Esophagus squamous epithelium (tissue), 5 donors: ENCODE data around the gene MAST3. TPM values are rescaled to one million over a fixed set of nuclear protein-coding genes. Genes with fewer than 3 reads are reported as not detected.
"Not testable (repeated sequence)": the region's sequence is repeated elsewhere in the genome, so short reads cannot be mapped to it uniquely, and the experiment has no call there.

Experiments used
- DNase-seq: peaks from one replicate; lab custom pipeline; 2025; lab: John Stamatoyannopoulos, UW
- H3K27ac ChIP-seq, 4 donors: fragments of 200-600 bp; sonication (generic); one replicate each; pipeline ENCODE4 v1.5.1; 2016 to 2019; ENCODE audit warnings: mild to moderate bottlenecking in 1 of 4
- H3K27me3 ChIP-seq, 4 donors: fragments of 200-600 bp; sonication (generic); 1 replicate in 3 of 4; 2 replicates in 1 of 4; pipeline versions ENCODE4 v1.5.1 to v1.6.0; 2017 to 2021; ENCODE audit warnings: antibody characterized with exemption in 1 of 4
- H3K36me3 ChIP-seq, 3 donors: fragments of 200-600 bp; sonication (generic); one replicate each; pipeline ENCODE4 v1.5.1; 2016 to 2019
- H3K4me1 ChIP-seq, 3 donors: fragments of 200-600 bp; sonication (generic); one replicate each; pipeline ENCODE4 v1.5.1; 2017 to 2019
- H3K4me3 ChIP-seq, 4 donors: fragments of 200-600 bp; sonication (generic); 1 replicate in 3 of 4; 2 replicates in 1 of 4; pipeline ENCODE4 v1.5.1; 2016 to 2019; ENCODE audit warnings: mild to moderate bottlenecking in 2 of 4, moderate library complexity in 1 of 4
- H3K9me3 ChIP-seq, 3 donors: fragments of 200-600 bp; sonication (generic); one replicate each; pipeline ENCODE4 v1.5.1; 2016 to 2019
- CTCF ChIP-seq, 6 experiments: fragments of 450-650 bp in 4 of 6; fragments of 200-600 bp in 2 of 6; sonication (generic) in 2 of 6; IDR thresholded peaks; one replicate each; pipeline ENCODE4 v1.5.1; 2016 to 2019; ENCODE audit warnings: antibody characterized with exemption in 6 of 6, mild to moderate bottlenecking in 4 of 6, moderate library complexity in 4 of 6
- POLR2A ChIP-seq, 4 donors: fragments of 450-650 bp; IDR thresholded peaks; one replicate each; pipeline ENCODE4 v1.6.1; 2017; ENCODE audit warnings: antibody characterized with exemption in 4 of 4, mild to moderate bottlenecking in 4 of 4, moderate library complexity in 3 of 4
- WGBS, 2 donors: methylation state at CpG; one replicate each; pipeline ENCODE4 v1.1.5; 2018; 5-methylcytosine and 5-hydroxymethylcytosine counted together
- intact Hi-C: fragments of 100-400 bp; cut with DNase I; formaldehyde crosslinking; loops from one replicate; pipeline ENCODE4 v1.15.0; 2022
- total RNA-seq, 4 donors: library from RNA; depleted of rRNA; stranded (reverse); fragments of >200 nt; gene quantifications; one replicate each; pipeline ENCODE4 v1.1.0, GENCODE V29; 2016
- donor health status: DM: yes; HTN: yes; CAD: no.

The MAST3 gene
- total RNA-seq, 4 donors from 2014 or later = 2.3 to 4.8 (median 4.1) TPM

- 63 to 70% methylated on average over 4 of the region's 4 CpGs for WGBS, 2 donors
- H3K4me3 ChIP-seq = no peak overlapping the region
- no peaks in the 10 kb centered on the region for H3K27me3 ChIP-seq
- H3K4me1 ChIP-seq = peaks cover 53 to 87% (median 65%) of the 10 kb centered on the region in 3 donors
- DNase-seq = no peak
- peak overlapping the region in 2 of 4 donors; percentile 90 to 97 for H3K27ac ChIP-seq
- no peaks in the 10 kb centered on the region for H3K9me3 ChIP-seq
- H3K36me3 ChIP-seq = peaks cover 0 to 30% (median 8%) of the 10 kb centered on the region in 3 donors
- no peak for TF ChIP-seq CTCF (IDR thresholded peaks at IDR 0.05)
- no peak for TF ChIP-seq POLR2A (IDR thresholded peaks at IDR 0.05)
- intact Hi-C loops = loop anchor here (5.0 kb wide), 1 partner anchor 46 kb away; no protein-coding TSS in a partner anchor
Observed at GRCh38 chr19:18158467-18158866, 60.9 kb downstream of the MAST3 start.

- DNase-seq, H3K9me3 ChIP-seq, H3K27me3 ChIP-seq, H3K4me3 ChIP-seq: not testable (repeated sequence)
- 81 to 85% methylated on average over 4 to 6 of the region's 6 CpGs for WGBS, 2 donors
- Histone ChIP-seq H3K36me3 (peaks cover 0 to 36% (median 15%) of the 10 kb centered on the region in 3 donors), H3K4me1 (peaks cover 46 to 80% (median 59%) of the 10 kb centered on the region in 3 donors), H3K27ac (peak overlapping the region in 1 of 4 donors; percentile 90)
- intact Hi-C loops = loop anchor here (5.0 kb wide), 1 partner anchor 47 kb away; no protein-coding TSS in a partner anchor
Observed at GRCh38 chr19:18159059-18159616, 61.6 kb downstream of the MAST3 start.

GRCh38 chr19:18159810-18160209, 62.2 kb downstream of the MAST3 start:
- intact Hi-C loops = loop anchor here (5.0 kb wide), 1 partner anchor 48 kb away; no protein-coding TSS in a partner anchor
- TF ChIP-seq POLR2A (IDR thresholded peaks at IDR 0.05) = no peak
- no peak for TF ChIP-seq CTCF (IDR thresholded peaks at IDR 0.05)
- no peaks in the 10 kb centered on the region for H3K9me3 ChIP-seq
- H3K27me3 ChIP-seq = no peaks in the 10 kb centered on the region
- peaks cover 42 to 73% (median 54%) of the 10 kb centered on the region in 3 donors for H3K4me1 ChIP-seq
- no peak for DNase-seq
- H3K27ac ChIP-seq = peak overlapping the region in 2 of 4 donors; percentile 81 to 87
- WGBS, 2 donors = 77 to 89% methylated on average over 8 to 10 of the region's 10 CpGs
- H3K36me3 ChIP-seq = peaks cover 0 to 43% (median 16%) of the 10 kb centered on the region in 3 donors
- no peak overlapping the region for H3K4me3 ChIP-seq

GRCh38 chr19:18160493-18160970, 63.0 kb downstream of the MAST3 start:
- TF ChIP-seq CTCF (IDR thresholded peaks at IDR 0.05) = no peak
- TF ChIP-seq POLR2A (IDR thresholded peaks at IDR 0.05) = no peak
- Histone ChIP-seq H3K9me3 (no peaks in the 10 kb centered on the region), H3K27ac (peak overlapping the region; percentile 77 to 87 (median 84)), H3K36me3 (peaks cover 0 to 47% (median 18%) of the 10 kb centered on the region in 3 donors), H3K4me3 (peak overlapping the region; percentile 26 to 70 (median 46)), H3K4me1 (peaks cover 39 to 66% (median 50%) of the 10 kb centered on the region in 3 donors), H3K27me3 (no peaks in the 10 kb centered on the region)
- WGBS, 2 donors = 30 to 40% methylated on average over 4 to 9 of the region's 13 CpGs
- intact Hi-C loops = no loop called here
- no peak for DNase-seq

- 3 to 5% methylated on average over 4 to 13 of the region's 66 CpGs for WGBS, 2 donors
- H3K27ac ChIP-seq = peak overlapping the region; percentile 77 to 87 (median 84)
- no peaks in the 10 kb centered on the region for H3K27me3 ChIP-seq
- peak overlapping the region; percentile 26 to 70 (median 46) for H3K4me3 ChIP-seq
- peaks cover 33 to 61% (median 44%) of the 10 kb centered on the region in 3 donors for H3K4me1 ChIP-seq
- peaks cover 3 to 47% (median 24%) of the 10 kb centered on the region in 3 donors for H3K36me3 ChIP-seq
- intact Hi-C loops = no loop called here
- no peaks in the 10 kb centered on the region for H3K9me3 ChIP-seq
- TF ChIP-seq CTCF (IDR thresholded peaks at IDR 0.05) (peak; percentile 21 to 82 (median 60)), POLR2A (IDR thresholded peaks at IDR 0.05) (no peak)
- no peak for DNase-seq
Observed at GRCh38 chr19:18160971-18161635, 63.5 kb downstream of the MAST3 start.
